ENCODE data around the gene IGF2BP2.

Gene IGF2BP2

GRCh38 chr3:185727873-185728272 is 97.0 kb downstream of the IGF2BP2 start:
- no peak overlapping the region for H3K4me3 Mint-ChIP-seq
- H3K27me3 Mint-ChIP-seq (ENCODE audit: low read depth, poor library complexity), result no peaks in the 10 kb centered on the region
- H3K4me1 Mint-ChIP-seq, result peaks cover 65% of the 10 kb centered on the region
- TF ChIP-seq CTCF (IDR thresholded peaks at IDR 0.05), result no peak
- peaks cover 52% of the 10 kb centered on the region for H3K36me3 Mint-ChIP-seq (ENCODE audit: low read depth)
- H3K27ac Mint-ChIP-seq, result peak overlapping the region; percentile 70
- no peak for DNase-seq
- no peaks in the 10 kb centered on the region for H3K9me3 Mint-ChIP-seq

- H3K36me3 Mint-ChIP-seq (ENCODE audit: low read depth), result peaks cover 50% of the 10 kb centered on the region
- no peaks in the 10 kb centered on the region for H3K9me3 Mint-ChIP-seq
- no peak for TF ChIP-seq CTCF (IDR thresholded peaks at IDR 0.05)
- H3K4me3 Mint-ChIP-seq, result no peak overlapping the region
- H3K27ac Mint-ChIP-seq, result no peak overlapping the region
- no peaks in the 10 kb centered on the region for H3K27me3 Mint-ChIP-seq (ENCODE audit: low read depth, poor library complexity)
- peaks cover 57% of the 10 kb centered on the region for H3K4me1 Mint-ChIP-seq
- DNase-seq, result no peak
These were observed 98.4 kb downstream of the IGF2BP2 start for GRCh38 chr3:185726254-185726967.

- H3K36me3 Mint-ChIP-seq (ENCODE audit: low read depth), result peaks cover 51% of the 10 kb centered on the region
- H3K4me1 Mint-ChIP-seq, result peaks cover 57% of the 10 kb centered on the region
- H3K27me3 Mint-ChIP-seq (ENCODE audit: low read depth, poor library complexity), result no peaks in the 10 kb centered on the region
- no peak for DNase-seq
- no peaks in the 10 kb centered on the region for H3K9me3 Mint-ChIP-seq
- no peak overlapping the region for H3K27ac Mint-ChIP-seq
- H3K4me3 Mint-ChIP-seq, result no peak overlapping the region
- TF ChIP-seq CTCF (IDR thresholded peaks at IDR 0.05), result no peak
These were observed 100.1 kb downstream of the IGF2BP2 start for GRCh38 chr3:185724761-185725160.

- Mint-ChIP-seq H3K4me3 (no peak overlapping the region), H3K9me3 (no peaks in the 10 kb centered on the region), H3K4me1 (peaks cover 55% of the 10 kb centered on the region), H3K27me3 (ENCODE audit: low read depth, poor library complexity) (no peaks in the 10 kb centered on the region), H3K27ac (no peak overlapping the region), H3K36me3 (ENCODE audit: low read depth) (peaks cover 54% of the 10 kb centered on the region)
- DNase-seq, result no peak
- no peak for TF ChIP-seq CTCF (IDR thresholded peaks at IDR 0.05)
These were observed 100.6 kb downstream of the IGF2BP2 start for GRCh38 chr3:185724251-185724650.

GRCh38 chr3:185722881-185723280 is 102.0 kb downstream of the IGF2BP2 start:
- no peak for DNase-seq
- peaks cover 55% of the 10 kb centered on the region for H3K4me1 Mint-ChIP-seq

More at GRCh38 chr3:185722881-185723280, 102.0 kb downstream of the IGF2BP2 start:
- peaks cover 66% of the 10 kb centered on the region for H3K36me3 Mint-ChIP-seq (ENCODE audit: low read depth)
- H3K27me3 Mint-ChIP-seq (ENCODE audit: low read depth, poor library complexity), result peaks cover 4% of the 10 kb centered on the region
- no peak overlapping the region for H3K27ac Mint-ChIP-seq
- no peaks in the 10 kb centered on the region for H3K9me3 Mint-ChIP-seq
- TF ChIP-seq CTCF (IDR thresholded peaks at IDR 0.05), result no peak
- no peak overlapping the region for H3K4me3 Mint-ChIP-seq

All from nephron progenitor cell (in vitro differentiated cells).